KBM-7 (cell line): Measurements from ENCODE around the gene UMODL1.

ENCODE experiments used
- DNase-seq: peaks from one replicate; pipeline ENCODE4 v3.0.0-alpha.2; 2015
- in situ Hi-C: fragments of 300-500 bp; cut with MboI; formaldehyde crosslinking; loops from 2 replicates; pipeline ENCODE4 v1.14.3; 2020; ENCODE audit warnings: low sequenced_read_pairs, low pct_unique_long_range_greater_than_20kb, mixed read lengths

UMODL1 gene

GRCh38 chr21:42151148-42151947, 80.2 kb downstream of the UMODL1 start:
- DNase-seq: no peak

DNA sequence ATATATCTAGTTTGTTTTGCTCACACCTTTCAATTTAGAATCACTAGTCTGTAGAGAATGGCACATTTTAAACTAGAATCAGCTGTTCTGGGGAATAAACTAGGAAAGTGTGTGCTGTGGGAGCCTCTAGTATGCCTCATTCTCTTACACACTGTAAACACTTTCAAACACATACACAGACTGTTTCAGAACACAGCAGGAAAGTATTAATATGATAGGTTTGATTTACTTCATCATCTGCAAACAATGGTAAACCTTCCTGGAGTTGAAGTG, 80.8 kb downstream of the UMODL1 start:
- no peak for DNase-seq
- in situ Hi-C loops: loop anchor here (25.0 kb wide), 1 partner anchor 285 kb away; no protein-coding TSS in a partner anchor

More at GRCh38 chr21:42151148-42151947, 80.2 kb downstream of the UMODL1 start:
- in situ Hi-C loops: loop anchor here (25.0 kb wide), 1 partner anchor 286 kb away; no protein-coding TSS in a partner anchor

- in situ Hi-C loops: loop anchor here (25.0 kb wide), 1 partner anchor 284 kb away; no protein-coding TSS in a partner anchor
- DNase-seq: no peak
These were observed 82.0 kb downstream of the UMODL1 start for GRCh38 chr21:42153046-42153686.

- no peak for DNase-seq
- in situ Hi-C loops: loop anchor here (25.0 kb wide), 1 partner anchor 284 kb away; no protein-coding TSS in a partner anchor
These were observed 82.6 kb downstream of the UMODL1 start for GRCh38 chr21:42153746-42154145.

DNA sequence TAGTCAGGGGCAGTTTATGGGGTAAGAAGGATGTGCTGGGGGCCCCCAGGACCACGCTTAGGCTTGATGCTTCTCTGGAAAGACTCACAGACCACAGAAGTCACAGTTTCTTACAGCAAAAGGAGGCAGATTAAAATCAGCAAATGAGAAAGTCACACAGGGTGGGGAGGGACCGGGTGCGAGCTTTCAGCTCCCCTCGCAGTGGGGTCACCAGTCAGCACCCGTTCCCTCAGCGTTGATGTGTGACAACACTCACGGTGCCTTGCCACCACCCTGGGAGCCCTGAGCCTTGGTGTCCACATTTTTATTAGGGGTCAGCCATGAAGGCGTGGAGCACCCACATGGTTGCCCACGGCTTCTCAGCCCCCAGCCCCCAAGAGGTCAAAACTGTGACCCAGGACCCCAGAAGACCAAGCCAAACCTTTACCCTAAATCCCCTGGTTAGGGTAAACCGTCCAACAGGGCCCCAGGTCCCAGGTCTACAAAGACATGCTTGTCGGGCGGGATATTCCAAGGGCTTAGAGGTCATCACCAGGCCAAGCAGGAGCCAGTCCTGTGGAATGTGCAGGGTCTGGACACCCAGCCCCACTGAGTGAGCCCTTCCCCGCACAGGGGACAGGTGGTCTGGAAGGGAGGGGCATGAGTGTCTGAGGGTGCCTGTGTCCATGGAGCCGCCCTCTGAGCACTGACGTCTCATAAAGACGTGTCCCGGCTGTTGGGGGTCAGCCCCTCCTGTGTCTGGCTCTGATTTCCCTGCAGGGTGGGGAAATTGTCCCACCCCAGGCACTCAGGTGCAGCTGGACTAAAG, 83.3 kb downstream of the UMODL1 start:
- in situ Hi-C loops: loop anchor here (25.0 kb wide), 1 partner anchor 283 kb away; no protein-coding TSS in a partner anchor
- no peak for DNase-seq

- in situ Hi-C loops: loop anchor here (25.0 kb wide), 1 partner anchor 282 kb away; no protein-coding TSS in a partner anchor
- no peak for DNase-seq
These were observed 84.1 kb downstream of the UMODL1 start for GRCh38 chr21:42155045-42155855.

GRCh38 chr21:42156690-42157605, 85.8 kb downstream of the UMODL1 start:
- in situ Hi-C loops: loop anchor here (25.0 kb wide), 1 partner anchor 280 kb away; no protein-coding TSS in a partner anchor
- no peak for DNase-seq

- in situ Hi-C loops: loop anchor here (25.0 kb wide), 1 partner anchor 280 kb away; no protein-coding TSS in a partner anchor
- no peak for DNase-seq
These were observed 86.6 kb downstream of the UMODL1 start for GRCh38 chr21:42157606-42158310.

DNA sequence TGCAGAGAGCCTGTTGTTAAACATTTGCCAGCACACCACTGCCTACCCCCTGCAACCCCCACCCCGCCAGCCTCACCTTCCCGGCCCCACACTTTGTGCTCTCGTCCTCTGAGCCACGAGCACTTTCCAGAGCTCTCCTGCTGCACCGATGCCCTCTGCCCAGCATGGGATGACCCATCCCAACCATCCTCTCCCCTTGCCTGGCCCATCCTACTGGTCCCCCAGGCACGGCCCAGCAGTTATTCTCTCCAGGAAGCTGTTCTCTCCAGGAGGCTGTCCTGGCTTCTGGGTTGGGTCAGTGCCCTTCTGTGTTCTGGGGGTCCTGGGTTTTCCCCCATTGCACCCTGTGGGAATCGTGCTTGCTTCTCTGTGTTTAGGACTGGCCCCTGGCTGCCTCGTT, 87.7 kb downstream of the UMODL1 start:
- in situ Hi-C loops: loop anchor here (25.0 kb wide), 1 partner anchor 278 kb away; no protein-coding TSS in a partner anchor
- DNase-seq: no peak

- in situ Hi-C loops: loop anchor here (25.0 kb wide), 1 partner anchor 278 kb away; no protein-coding TSS in a partner anchor
These were observed 88.5 kb downstream of the UMODL1 start for GRCh38 chr21:42159560-42160110.

GRCh38 chr21:42160111-42160721, 89.1 kb downstream of the UMODL1 start:
- DNase-seq: no peak
- in situ Hi-C loops: loop anchor here (25.0 kb wide), 1 partner anchor 277 kb away; no protein-coding TSS in a partner anchor

More at GRCh38 chr21:42159560-42160110, 88.5 kb downstream of the UMODL1 start:
- DNase-seq: no peak

- DNase-seq: no peak
- in situ Hi-C loops: loop anchor here (25.0 kb wide), 1 partner anchor 277 kb away; no protein-coding TSS in a partner anchor
These were observed 89.6 kb downstream of the UMODL1 start for GRCh38 chr21:42160765-42161164.

DNA sequence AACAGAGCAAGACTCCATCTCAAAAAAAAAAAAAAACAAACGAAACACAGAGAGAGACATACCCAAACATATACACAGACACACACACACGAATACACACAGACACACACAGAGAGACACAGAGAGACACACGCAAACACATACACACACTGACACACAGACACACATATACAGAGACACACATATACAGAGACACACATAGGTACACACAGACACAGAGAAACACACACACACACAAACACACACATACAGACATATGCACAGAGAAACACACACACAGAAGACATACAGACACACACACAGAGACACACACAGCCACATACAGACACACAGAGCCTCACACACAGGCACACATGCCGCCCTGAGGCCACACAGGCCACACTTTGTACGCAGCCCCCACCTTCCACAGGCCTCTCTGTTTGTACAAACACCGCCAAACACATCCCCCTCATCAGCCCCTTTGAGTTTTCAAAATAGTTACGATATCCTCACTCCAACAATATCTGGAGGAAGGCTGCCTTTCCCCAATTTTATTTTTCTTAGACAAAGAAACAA, 90.4 kb downstream of the UMODL1 start:
- in situ Hi-C loops: loop anchor here (25.0 kb wide), 1 partner anchor 276 kb away; no protein-coding TSS in a partner anchor
- DNase-seq: peak; percentile 18

DNA sequence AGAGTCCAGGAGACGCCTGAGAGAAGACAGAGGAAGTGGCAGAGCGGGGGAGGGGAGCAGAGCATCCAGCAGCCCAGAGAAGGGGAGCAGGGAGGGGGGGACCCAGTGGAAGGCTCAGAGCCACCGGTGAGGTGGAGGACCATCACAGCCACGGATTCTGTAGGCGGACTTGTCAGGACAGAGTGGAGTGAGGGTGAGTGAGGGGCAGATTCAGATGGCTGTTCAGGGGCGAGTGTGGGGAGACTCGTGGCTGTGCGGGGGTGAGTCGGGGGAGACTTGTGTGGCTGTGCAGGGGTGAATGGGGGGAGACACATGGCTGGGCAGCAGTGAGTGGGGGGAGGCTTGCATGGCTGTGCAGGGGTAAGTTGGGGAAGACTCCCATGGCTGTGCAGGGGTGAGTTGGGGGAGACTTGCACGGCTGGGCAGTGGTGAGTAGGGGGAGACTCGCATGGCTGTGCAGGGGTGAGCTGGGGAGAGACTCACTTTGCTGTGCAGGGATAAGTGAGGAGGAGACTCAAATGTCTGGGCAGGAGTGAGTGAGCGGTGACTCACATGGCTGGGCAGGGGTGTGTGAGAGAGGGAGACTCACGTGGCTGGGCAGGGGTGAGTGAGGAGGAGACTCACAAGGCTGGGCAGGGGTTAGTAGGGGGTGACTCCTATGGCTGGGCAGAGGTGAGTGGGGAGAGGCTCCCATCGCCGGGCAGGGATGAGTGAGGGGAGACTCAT, 91.0 kb downstream of the UMODL1 start:
- peak; percentile 36 for DNase-seq
- in situ Hi-C loops: loop anchor here (25.0 kb wide), 1 partner anchor 275 kb away; no protein-coding TSS in a partner anchor
